ENCODE measurements around the gene ZBTB26.
A peak's percentile ranks its signal among the peaks of the same experiment; 100 is the strongest.

Gene ZBTB26

DNA sequence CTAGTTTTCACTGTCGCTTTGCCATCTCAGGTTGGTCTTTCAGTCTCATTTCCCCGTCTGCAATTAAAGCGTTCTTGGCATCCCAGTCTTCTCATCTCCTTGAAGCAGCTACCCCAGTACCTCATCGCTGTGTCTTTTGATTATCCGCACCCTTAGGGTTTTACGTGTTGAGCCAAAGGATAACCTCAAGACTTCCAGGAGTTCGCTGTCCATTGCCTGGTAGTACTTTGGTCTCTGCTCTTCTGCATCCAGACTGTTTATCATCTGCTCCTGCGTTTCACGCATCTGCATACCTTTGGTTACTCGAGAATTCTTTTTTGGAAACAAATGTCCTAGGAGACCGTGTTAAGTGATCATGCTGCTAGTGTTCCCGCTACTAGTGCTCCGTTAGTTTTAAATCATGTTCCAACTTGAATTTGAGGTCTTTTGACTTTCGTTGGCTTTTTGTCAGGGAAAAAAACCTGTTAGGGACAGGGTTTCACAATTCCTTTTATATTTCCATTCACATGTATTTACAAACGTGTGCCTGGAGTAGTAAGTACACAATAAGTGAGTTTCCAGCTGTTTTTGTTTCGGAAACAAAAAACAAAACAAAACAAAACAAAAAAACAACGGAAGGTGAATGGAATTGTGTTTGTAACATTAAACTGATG lies 10.4 kb upstream of the ZBTB26 start:
- Histone ChIP-seq H3K4ac (ENCODE audit: low read depth in 1 of 2, low read length in 2 of 2) (peak overlapping the region in 1 of 2 experiments; percentile 85), H3K4me3 (ENCODE audit: insufficient read depth in 1 of 2, low read depth in 1 of 2, low read length in 2 of 2) (peak overlapping the region; percentile 88 to 90), H2BK5ac (ENCODE audit: low read depth, low read length, poor library complexity, severe bottlenecking) (no peak overlapping the region), H3K36me3 (ENCODE audit: control insufficient read depth in 1 of 2, insufficient read depth in 2 of 2, low read depth in 1 of 2, low read length in 2 of 2) (peaks cover 7 to 28% of the 10 kb centered on the region in 2 experiments), H4K91ac (ENCODE audit: low read length) (no peak overlapping the region), H3K18ac (ENCODE audit: low read depth in 1 of 2, low read length in 2 of 2) (peak overlapping the region in 1 of 2 experiments; percentile 97), H2BK120ac (ENCODE audit: low read depth, low read length) (no peak overlapping the region), H3K4me2 (ENCODE audit: low read length, poor library complexity, severe bottlenecking) (peak overlapping the region; percentile 76), H3K4me1 (ENCODE audit: control insufficient read depth, insufficient read depth, low read depth, low read length) (peaks cover 5% of the 10 kb centered on the region), H3K79me1 (replicated peaks; ENCODE audit: low read length, poor library complexity, severe bottlenecking) (peaks cover 8% of the 10 kb centered on the region), H3K27me3 (ENCODE audit: control insufficient read depth in 1 of 2, insufficient read depth in 1 of 2, low read length in 2 of 2) (no peaks in the 10 kb centered on the region), H3K23ac (ENCODE audit: low read length in 2 of 2) (no peak overlapping the region), H2AFZ (ENCODE audit: low read depth, low read length) (peak overlapping the region; percentile 97), H3K27ac (ENCODE audit: low read length, poor library complexity, severe bottlenecking) (peak overlapping the region; percentile 89), H3K9me3 (ENCODE audit: control insufficient read depth, low read length) (no peaks in the 10 kb centered on the region), H2BK12ac (ENCODE audit: low read length in 2 of 2) (peak overlapping the region in 1 of 2 experiments; percentile 42), H3K14ac (ENCODE audit: low read length in 2 of 2) (peak overlapping the region in 1 of 2 experiments; percentile 93), H3K9ac (ENCODE audit: low read length) (peak overlapping the region; percentile 95), H2BK15ac (ENCODE audit: low read depth, poor library complexity, severe bottlenecking) (no peak overlapping the region), H2AK5ac (ENCODE audit: low read length, severe bottlenecking) (no peak overlapping the region), H4K8ac (ENCODE audit: low read length) (no peak overlapping the region)
- 8% methylated on average over 13 of the region's 17 CpGs for WGBS
- DNase-seq: peak; percentile 84

DNA sequence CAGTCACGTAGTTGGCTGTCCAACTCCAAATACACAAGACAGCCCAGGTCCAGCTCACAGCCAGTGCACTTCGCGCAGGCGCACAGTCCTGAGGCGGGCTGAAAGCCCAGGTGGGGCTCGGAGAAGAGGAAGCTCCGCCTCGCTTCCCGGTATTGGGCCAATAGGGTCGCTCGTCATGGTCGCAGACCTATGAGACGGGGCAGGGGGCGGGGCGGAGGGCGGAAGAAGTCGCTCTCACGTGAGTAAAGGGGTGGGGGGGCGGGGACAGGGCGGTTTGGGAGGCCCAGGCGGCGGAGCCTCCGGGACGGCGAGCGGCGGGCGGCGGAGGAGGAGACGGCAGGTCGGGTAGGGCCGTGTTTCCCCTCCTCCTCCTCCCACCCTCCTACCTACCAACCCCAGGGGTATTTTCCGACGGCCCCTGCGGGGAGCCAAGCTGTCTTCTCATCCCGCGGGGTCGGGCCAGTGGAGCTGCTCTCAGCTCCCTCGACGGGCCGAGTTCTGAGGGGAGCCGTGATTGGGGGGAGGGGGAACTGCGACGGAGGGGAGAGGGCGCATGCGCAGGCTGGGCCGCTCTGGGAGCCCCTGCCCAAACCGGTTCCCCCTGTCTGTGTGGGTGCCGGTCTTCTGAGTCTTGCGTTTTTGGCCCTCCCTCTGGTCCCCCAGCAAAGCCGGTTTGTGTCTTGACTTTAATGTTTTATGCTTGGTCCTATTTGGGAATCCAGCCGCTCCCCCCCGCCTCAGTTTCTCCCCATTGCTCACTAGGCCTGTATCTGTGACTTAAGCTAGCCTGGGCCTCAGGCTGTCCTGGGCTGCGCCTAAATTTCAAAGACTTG lies 9.7 kb upstream of the ZBTB26 start, which contains the start of gene RABGAP1:
RABGAP1 (plus strand) TSS at position 272 of the 833 bp plus-strand sequence. CDS start 16,040 bp downstream, outside the sequence.
- under 1% methylated on average over 22 of the region's 54 CpGs for WGBS
- H3K4me3 ChIP-seq (ENCODE audit: insufficient read depth in 1 of 2, low read depth in 1 of 2, low read length in 2 of 2): peak within 1 kb of the TSS; percentile 88 to 90

DNA sequence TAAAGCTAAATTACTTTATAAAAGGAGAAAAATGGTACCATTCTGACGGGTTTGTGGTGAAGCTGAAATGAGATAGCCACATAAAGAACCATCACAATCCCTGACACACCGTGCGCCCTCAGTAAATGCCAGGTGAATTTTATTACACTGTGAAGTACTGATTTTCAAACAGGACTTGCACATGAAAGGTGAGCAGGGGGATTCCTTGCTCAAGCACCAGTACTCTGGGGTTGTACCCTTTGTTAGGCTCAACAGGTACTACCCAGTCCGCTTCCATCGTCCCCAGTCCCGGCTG lies 9.1 kb upstream of the ZBTB26 start:
- Histone ChIP-seq H3K27me3 (ENCODE audit: control insufficient read depth in 1 of 2, insufficient read depth in 1 of 2, low read length in 2 of 2) (no peaks in the 10 kb centered on the region), H2AFZ (ENCODE audit: low read depth, low read length) (peak overlapping the region; percentile 80), H4K8ac (ENCODE audit: low read length) (peak overlapping the region; percentile 85), H2BK15ac (ENCODE audit: low read depth, poor library complexity, severe bottlenecking) (no peak overlapping the region), H2BK12ac (ENCODE audit: low read length in 2 of 2) (no peak overlapping the region), H3K36me3 (ENCODE audit: control insufficient read depth in 1 of 2, insufficient read depth in 2 of 2, low read depth in 1 of 2, low read length in 2 of 2) (peaks cover 11 to 34% of the 10 kb centered on the region in 2 experiments), H3K23ac (ENCODE audit: low read length in 2 of 2) (no peak overlapping the region), H2BK120ac (ENCODE audit: low read depth, low read length) (no peak overlapping the region), H4K91ac (ENCODE audit: low read length) (no peak overlapping the region), H3K14ac (ENCODE audit: low read length in 2 of 2) (no peak overlapping the region), H3K9ac (ENCODE audit: low read length) (peak overlapping the region; percentile 44), H3K79me1 (replicated peaks; ENCODE audit: low read length, poor library complexity, severe bottlenecking) (peaks cover 13% of the 10 kb centered on the region), H2AK5ac (ENCODE audit: low read length, severe bottlenecking) (no peak overlapping the region), H3K4me1 (ENCODE audit: control insufficient read depth, insufficient read depth, low read depth, low read length) (peaks cover 5% of the 10 kb centered on the region), H3K4me3 (ENCODE audit: insufficient read depth in 1 of 2, low read depth in 1 of 2, low read length in 2 of 2) (peak overlapping the region in 1 of 2 experiments; percentile 67), H3K4me2 (ENCODE audit: low read length, poor library complexity, severe bottlenecking) (peak overlapping the region; percentile 59), H3K4ac (ENCODE audit: low read depth in 1 of 2, low read length in 2 of 2) (peak overlapping the region in 1 of 2 experiments; percentile 13), H3K27ac (ENCODE audit: low read length, poor library complexity, severe bottlenecking) (peak overlapping the region; percentile 45), H3K9me3 (ENCODE audit: control insufficient read depth, low read length) (no peaks in the 10 kb centered on the region), H3K18ac (ENCODE audit: low read depth in 1 of 2, low read length in 2 of 2) (no peak overlapping the region), H2BK5ac (ENCODE audit: low read depth, low read length, poor library complexity, severe bottlenecking) (no peak overlapping the region)
- no peak for DNase-seq
- WGBS: 36% methylated on average over 6 of the region's 6 CpGs

More for the DNA sequence above, 9.7 kb upstream of the ZBTB26 start, which contains the start of gene RABGAP1:
- H3K27me3 ChIP-seq (ENCODE audit: control insufficient read depth in 1 of 2, insufficient read depth in 1 of 2, low read length in 2 of 2): no peaks in the 10 kb centered on the region
- peaks cover 13% of the 10 kb centered on the region for H3K79me1 ChIP-seq (replicated peaks; ENCODE audit: low read length, poor library complexity, severe bottlenecking)
- no peaks in the 10 kb centered on the region for H3K9me3 ChIP-seq (ENCODE audit: control insufficient read depth, low read length)
- no peak within 1 kb of the TSS for H2BK120ac ChIP-seq (ENCODE audit: low read depth, low read length)
- peak within 1 kb of the TSS; percentile 63 for H4K91ac ChIP-seq (ENCODE audit: low read length)
- H3K18ac ChIP-seq (ENCODE audit: low read depth in 1 of 2, low read length in 2 of 2): peak within 1 kb of the TSS; percentile 88 to 97
- H3K9ac ChIP-seq (ENCODE audit: low read length): peak within 1 kb of the TSS; percentile 95
- H2BK5ac ChIP-seq (ENCODE audit: low read depth, low read length, poor library complexity, severe bottlenecking): no peak within 1 kb of the TSS
- peak; percentile 98 for DNase-seq
- peak within 1 kb of the TSS; percentile 89 for H3K27ac ChIP-seq (ENCODE audit: low read length, poor library complexity, severe bottlenecking)
- peaks cover 5% of the 10 kb centered on the region for H3K4me1 ChIP-seq (ENCODE audit: control insufficient read depth, insufficient read depth, low read depth, low read length)
- H3K4me2 ChIP-seq (ENCODE audit: low read length, poor library complexity, severe bottlenecking): peak within 1 kb of the TSS; percentile 76
- H2AK5ac ChIP-seq (ENCODE audit: low read length, severe bottlenecking): no peak within 1 kb of the TSS
- peak within 1 kb of the TSS; percentile 28 to 85 for H3K4ac ChIP-seq (ENCODE audit: low read depth in 1 of 2, low read length in 2 of 2)
- peak within 1 kb of the TSS; percentile 1 for H2BK15ac ChIP-seq (ENCODE audit: low read depth, poor library complexity, severe bottlenecking)
- peak within 1 kb of the TSS in 1 of 2 experiments; percentile 87 for H3K23ac ChIP-seq (ENCODE audit: low read length in 2 of 2)
- peak within 1 kb of the TSS; percentile 85 for H4K8ac ChIP-seq (ENCODE audit: low read length)
- peaks cover 11 to 34% of the 10 kb centered on the region in 2 experiments for H3K36me3 ChIP-seq (ENCODE audit: control insufficient read depth in 1 of 2, insufficient read depth in 2 of 2, low read depth in 1 of 2, low read length in 2 of 2)
- peak within 1 kb of the TSS; percentile 97 for H2AFZ ChIP-seq (ENCODE audit: low read depth, low read length)
- H3K14ac ChIP-seq (ENCODE audit: low read length in 2 of 2): peak within 1 kb of the TSS in 1 of 2 experiments; percentile 93
- H2BK12ac ChIP-seq (ENCODE audit: low read length in 2 of 2): peak within 1 kb of the TSS in 1 of 2 experiments; percentile 48

DNA sequence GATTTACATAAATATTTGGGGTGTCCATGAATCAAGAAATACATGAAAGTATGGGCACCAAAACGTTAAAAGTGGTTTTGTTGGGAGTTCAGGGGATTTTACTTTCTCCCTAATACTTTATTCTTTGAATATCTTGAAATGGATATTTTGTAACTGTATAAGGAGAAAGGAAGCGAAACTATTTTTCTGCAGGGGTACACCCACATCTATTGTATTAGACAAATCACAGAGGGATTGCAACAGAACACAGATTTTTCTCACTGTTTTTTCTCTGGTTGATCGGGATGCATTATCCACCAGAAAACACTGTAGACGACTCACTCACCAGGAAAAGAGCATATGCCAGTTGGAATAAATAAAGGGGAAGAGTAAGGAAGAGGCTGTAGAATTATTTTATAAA lies 8.3 kb upstream of the ZBTB26 start:
- no peak overlapping the region for H2BK5ac ChIP-seq (ENCODE audit: low read depth, low read length, poor library complexity, severe bottlenecking)
- WGBS: 97% methylated on average over 2 of the region's 4 CpGs

More for the DNA sequence above, 8.3 kb upstream of the ZBTB26 start:
- Histone ChIP-seq H3K4me3 (ENCODE audit: insufficient read depth in 1 of 2, low read depth in 1 of 2, low read length in 2 of 2) (no peak overlapping the region), H3K4me2 (ENCODE audit: low read length, poor library complexity, severe bottlenecking) (no peak overlapping the region), H2BK15ac (ENCODE audit: low read depth, poor library complexity, severe bottlenecking) (no peak overlapping the region), H3K23ac (ENCODE audit: low read length in 2 of 2) (no peak overlapping the region), H3K9me3 (ENCODE audit: control insufficient read depth, low read length) (no peaks in the 10 kb centered on the region), H2BK120ac (ENCODE audit: low read depth, low read length) (no peak overlapping the region), H3K27ac (ENCODE audit: low read length, poor library complexity, severe bottlenecking) (no peak overlapping the region), H3K18ac (ENCODE audit: low read depth in 1 of 2, low read length in 2 of 2) (no peak overlapping the region), H3K36me3 (ENCODE audit: control insufficient read depth in 1 of 2, insufficient read depth in 2 of 2, low read depth in 1 of 2, low read length in 2 of 2) (peaks cover 11 to 29% of the 10 kb centered on the region in 2 experiments), H3K4ac (ENCODE audit: low read depth in 1 of 2, low read length in 2 of 2) (no peak overlapping the region), H4K91ac (ENCODE audit: low read length) (no peak overlapping the region), H3K14ac (ENCODE audit: low read length in 2 of 2) (no peak overlapping the region), H3K27me3 (ENCODE audit: control insufficient read depth in 1 of 2, insufficient read depth in 1 of 2, low read length in 2 of 2) (no peaks in the 10 kb centered on the region), H4K8ac (ENCODE audit: low read length) (no peak overlapping the region), H3K79me1 (replicated peaks; ENCODE audit: low read length, poor library complexity, severe bottlenecking) (peaks cover 13% of the 10 kb centered on the region), H3K4me1 (ENCODE audit: control insufficient read depth, insufficient read depth, low read depth, low read length) (peaks cover 5% of the 10 kb centered on the region), H2BK12ac (ENCODE audit: low read length in 2 of 2) (no peak overlapping the region), H2AFZ (ENCODE audit: low read depth, low read length) (no peak overlapping the region), H2AK5ac (ENCODE audit: low read length, severe bottlenecking) (no peak overlapping the region), H3K9ac (ENCODE audit: low read length) (no peak overlapping the region)
- no peak for DNase-seq
